Heart right ventricle (tissue), 16 donors: ENCODE results near the gene FREM2. TPM values are rescaled to one million over a fixed set of nuclear protein-coding genes. Genes with fewer than 3 reads are reported as not detected.

ENCODE experiments used
- ATAC-seq, 8 donors: fragments of 200-7000 bp; cut with Tn5 transposase; one replicate each; pipeline ENCODE4 v1.9.1; 2020; ENCODE audit warnings: mild to moderate bottlenecking in 8 of 8, moderate library complexity in 8 of 8, moderate number of reproducible peaks in 1 of 8
- DNase-seq, 2 donors: peaks; one replicate each; pipeline ENCODE4 v3.0.0-alpha.2; 2020
- H3K27ac ChIP-seq, 10 donors: fragments of 200-600 bp; sonication (generic) in 2 of 10; one replicate each; pipeline versions ENCODE4 v1.5.0 to v1.8.0; 2020 to 2022; ENCODE audit warnings: mild to moderate bottlenecking in 3 of 10
- H3K27me3 ChIP-seq, 7 donors: fragments of 200-600 bp; one replicate each; pipeline ENCODE4 v1.8.0; 2021 to 2022; ENCODE audit warnings: mild to moderate bottlenecking in 2 of 7
- H3K36me3 ChIP-seq, 9 donors: fragments of 200-600 bp; sonication (generic) in 1 of 9; one replicate each; pipeline versions ENCODE4 v1.5.0 to v1.8.0; 2020 to 2022; ENCODE audit warnings: mild to moderate bottlenecking in 2 of 9
- H3K4me1 ChIP-seq, 9 donors: fragments of 200-600 bp; sonication (generic) in 1 of 9; one replicate each; pipeline versions ENCODE4 v1.5.0 to v1.8.0; 2020 to 2022; ENCODE audit warnings: mild to moderate bottlenecking in 4 of 9
- H3K4me3 ChIP-seq, 10 donors: fragments of 200-600 bp; sonication (generic) in 2 of 10; one replicate each; pipeline versions ENCODE4 v1.5.0 to v1.8.0; 2020 to 2022; ENCODE audit warnings: mild to moderate bottlenecking in 7 of 10, moderate library complexity in 2 of 10
- H3K9me3 ChIP-seq, 11 donors: fragments of 200-600 bp in 10 of 11; sonication (generic) in 2 of 11; one replicate each; pipeline versions ENCODE4 v1.5.0 to v1.8.0; 2013 to 2022; ENCODE audit warnings: mild to moderate bottlenecking in 2 of 11, control low read depth in 1 of 11, moderate library complexity in 1 of 11
- CTCF ChIP-seq, 9 donors: fragments of 200-600 bp; sonication (generic) in 2 of 9; IDR thresholded peaks; one replicate each; pipeline versions ENCODE4 v1.5.0 to v1.8.0; 2021 to 2022; ENCODE audit warnings: antibody characterized with exemption in 9 of 9, mild to moderate bottlenecking in 5 of 9, moderate library complexity in 1 of 9
- WGBS, 2 donors: extraction: QIAGEN DNeasy Blood & Tissue Kit; methylation state at CpG; one replicate each; pipeline ENCODE4 v1.1.7; 2013; ENCODE audit warnings: inconsistent platforms in 1 of 2; 5-methylcytosine and 5-hydroxymethylcytosine counted together
- intact Hi-C, 10 donors: fragments of 100-400 bp; cut with DNase I; formaldehyde crosslinking; loops; one replicate each; pipeline versions ENCODE4 v1.11.1 to v1.14.2; 2022
- polyA plus RNA-seq, 2 donors: library from polyadenylated mRNA; stranded (reverse); fragments of 200-250 nt; gene quantifications; one replicate each; pipeline ENCODE4 v1.2.3, GENCODE V29; 2013
- total RNA-seq, 10 donors: library from RNA; stranded (reverse); fragmentation: NEBNext Ultra II Directional in 3 of 10; extraction: Animal tissue kit (Norgen Biotek cat#: 25700) in 3 of 10; gene quantifications; one replicate each; pipeline versions ENCODE4 v1.2.1 to v1.2.4, GENCODE V29; 2021 to 2023
- donor health status: Arrhythmogenic right ventricular cardiomyopathy.
- donor health status: ischemic (EF 13 %, LVEDD 7.1; RV severe dilation, severe dysfunction).
- donor health status: healthy with polysubstance abuse.
- donor health status: DM: no; HTN: yes; CAD: no.
- donor health status: DM: no; HTN: no; CAD: no.
- donor health status: ischemic (EF 25% LVEDD 6.9; RV normal size, moderate dysfunction).
- donor health status: ischemic (EF 25% LVEDD 5.7; RV mildly dilated, moderate dysfunction).
- donor health status: healthy.
- donor health status: DM: yes; HTN: yes; CAD: no.
- donor health status: Ischemic cardiomyopathy.
- donor health status: ischemic (EF 35%, LVEDD 5.7; RV mildly dilated, moderate dysfunction).
- donor health status: nonischemic (EF 11% LVEDD 7.7; RV severe dilation, severe dysfunction).
- donor health status: DM: yes; HTN: yes; CAD: no.
- donor health status: PGD.
- donor health status: ischemic (EF 29% LVEDD 5.4; RV normal size, mild dysfunction).
- donor health status: nonischemic (EF 23%, LVEDD 6.1; RV moderate dilation, normal function).

FREM2 gene
- total and polyA plus RNA-seq, 12 donors = 0.01 to 0.46 (median 0.13) TPM; not detected in 1

- H3K4me1 ChIP-seq = no peaks in the 10 kb centered on the region
- intact Hi-C loops = no loop called here
- no peak for TF ChIP-seq CTCF (IDR thresholded peaks at IDR 0.05)
- 73 to 80% methylated on average over 2 of the region's 2 CpGs for WGBS, 2 donors
- peaks cover 0 to 4% (median 0%) of the 10 kb centered on the region in 7 donors for H3K27me3 ChIP-seq
- DNase-seq = no peak
- ATAC-seq = no peak
- H3K4me3 ChIP-seq = no peak overlapping the region
- H3K36me3 ChIP-seq = no peaks in the 10 kb centered on the region
- no peak overlapping the region for H3K27ac ChIP-seq
- no peaks in the 10 kb centered on the region for H3K9me3 ChIP-seq
Measured at GRCh38 chr13:38713046-38713445, 26.2 kb downstream of the FREM2 start.

- 81% methylated on average over 4 of the region's 4 CpGs for WGBS, 2 donors
- H3K27ac ChIP-seq = no peak overlapping the region
- ATAC-seq (no peak), DNase-seq (no peak)
- H3K4me3 ChIP-seq = no peak overlapping the region
- no peak for TF ChIP-seq CTCF (IDR thresholded peaks at IDR 0.05)
- no peaks in the 10 kb centered on the region for H3K9me3 ChIP-seq
- H3K36me3 ChIP-seq = no peaks in the 10 kb centered on the region
- H3K27me3 ChIP-seq = peaks cover 0 to 17% (median 6%) of the 10 kb centered on the region in 7 donors
- intact Hi-C loops = no loop called here
- H3K4me1 ChIP-seq = no peaks in the 10 kb centered on the region
Measured at GRCh38 chr13:38718374-38718773, 31.5 kb downstream of the FREM2 start.

- ATAC-seq = no peak
- DNase-seq = no peak
- intact Hi-C loops = no loop called here
- Histone ChIP-seq H3K36me3 (no peaks in the 10 kb centered on the region), H3K9me3 (no peaks in the 10 kb centered on the region), H3K27me3 (peaks cover 0 to 10% (median 0%) of the 10 kb centered on the region in 7 donors), H3K27ac (no peak overlapping the region), H3K4me3 (no peak overlapping the region), H3K4me1 (no peaks in the 10 kb centered on the region)
- TF ChIP-seq CTCF (IDR thresholded peaks at IDR 0.05) = no peak
- WGBS, 2 donors = 59 to 63% methylated on average over 4 of the region's 4 CpGs
Measured at GRCh38 chr13:38730332-38730731, 43.5 kb downstream of the FREM2 start.

- Histone ChIP-seq H3K9me3 (no peaks in the 10 kb centered on the region), H3K27ac (no peak overlapping the region), H3K4me3 (no peak overlapping the region), H3K4me1 (no peaks in the 10 kb centered on the region), H3K27me3 (peaks cover 0 to 13% (median 0%) of the 10 kb centered on the region in 7 donors), H3K36me3 (no peaks in the 10 kb centered on the region)
- TF ChIP-seq CTCF (IDR thresholded peaks at IDR 0.05) = no peak
- no peak for ATAC-seq
- no peak for DNase-seq
- WGBS, 2 donors = 63 to 64% methylated on average over 1 of the region's 1 CpG
- intact Hi-C loops = no loop called here
Measured at GRCh38 chr13:38733146-38733545, 46.3 kb downstream of the FREM2 start.
